ENCODE measurements around the gene CYTH3. TPM values are rescaled to one million over a fixed set of nuclear protein-coding genes. Genes with fewer than 3 reads are reported as not detected.
"Not testable (repeated sequence)": the region's sequence is repeated elsewhere in the genome, so short reads cannot be mapped to it uniquely, and the experiment has no call there.

Gene CYTH3
- total and polyA plus RNA-seq, 9 donors: 14.8 to 29.6 (median 18.9) TPM

- Histone ChIP-seq H3K4me3 (no peak overlapping the region), H3K4me1 (ENCODE audit: insufficient read depth) (no peaks in the 10 kb centered on the region), H3K9me3 (no peaks in the 10 kb centered on the region), H3K36me3 (no peaks in the 10 kb centered on the region), H3K27ac (no peak overlapping the region), H3K27me3 (no peaks in the 10 kb centered on the region)
- no peak for DNase-seq
- intact Hi-C loops (cut with DNase I): no loop called here
- WGBS, 3 donors: 79 to 89% (median 82%) methylated on average over 3 of the region's 3 CpGs
- TF ChIP-seq, protein P1, sequence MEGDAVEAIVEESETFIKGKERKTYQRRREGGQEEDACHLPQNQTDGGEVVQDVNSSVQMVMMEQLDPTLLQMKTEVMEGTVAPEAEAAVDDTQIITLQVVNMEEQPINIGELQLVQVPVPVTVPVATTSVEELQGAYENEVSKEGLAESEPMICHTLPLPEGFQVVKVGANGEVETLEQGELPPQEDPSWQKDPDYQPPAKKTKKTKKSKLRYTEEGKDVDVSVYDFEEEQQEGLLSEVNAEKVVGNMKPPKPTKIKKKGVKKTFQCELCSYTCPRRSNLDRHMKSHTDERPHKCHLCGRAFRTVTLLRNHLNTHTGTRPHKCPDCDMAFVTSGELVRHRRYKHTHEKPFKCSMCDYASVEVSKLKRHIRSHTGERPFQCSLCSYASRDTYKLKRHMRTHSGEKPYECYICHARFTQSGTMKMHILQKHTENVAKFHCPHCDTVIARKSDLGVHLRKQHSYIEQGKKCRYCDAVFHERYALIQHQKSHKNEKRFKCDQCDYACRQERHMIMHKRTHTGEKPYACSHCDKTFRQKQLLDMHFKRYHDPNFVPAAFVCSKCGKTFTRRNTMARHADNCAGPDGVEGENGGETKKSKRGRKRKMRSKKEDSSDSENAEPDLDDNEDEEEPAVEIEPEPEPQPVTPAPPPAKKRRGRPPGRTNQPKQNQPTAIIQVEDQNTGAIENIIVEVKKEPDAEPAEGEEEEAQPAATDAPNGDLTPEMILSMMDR (IDR thresholded peaks at IDR 0.05): no peak
- no peak for TF ChIP-seq POLR2A (IDR thresholded peaks at IDR 0.05)
- no peak for TF ChIP-seq EP300 (IDR thresholded peaks at IDR 0.05)
Measured at GRCh38 chr7:6293202-6293601, 20.8 kb upstream of the CYTH3 start.

- H3K9me3 ChIP-seq; DNase-seq; H3K27ac ChIP-seq; intact Hi-C loops (cut with DNase I); H3K27me3 ChIP-seq; H3K4me3 ChIP-seq; H3K4me1 ChIP-seq (ENCODE audit: insufficient read depth); H3K36me3 ChIP-seq: not testable (repeated sequence)
- WGBS, 3 donors: 89 to 95% (median 93%) methylated on average over 12 of the region's 12 CpGs
Measured at GRCh38 chr7:6291941-6292340, 19.5 kb upstream of the CYTH3 start.

GRCh38 chr7:6291531-6291930 lies 19.1 kb upstream of the CYTH3 start:
- no peak for TF ChIP-seq POLR2A (IDR thresholded peaks at IDR 0.05)
- no peak for TF ChIP-seq EP300 (IDR thresholded peaks at IDR 0.05)
- TF ChIP-seq, protein P1 (IDR thresholded peaks at IDR 0.05): no peak
- Histone ChIP-seq H3K36me3 (no peaks in the 10 kb centered on the region), H3K27me3 (no peaks in the 10 kb centered on the region), H3K9me3 (no peaks in the 10 kb centered on the region), H3K4me1 (ENCODE audit: insufficient read depth) (no peaks in the 10 kb centered on the region), H3K27ac (no peak overlapping the region), H3K4me3 (no peak overlapping the region)
- no peak for DNase-seq
- intact Hi-C loops (cut with DNase I): no loop called here
- WGBS, 3 donors: 96 to 97% (median 97%) methylated on average over 5 of the region's 5 CpGs

GRCh38 chr7:6290319-6290741 lies 17.9 kb upstream of the CYTH3 start:
- no peak overlapping the region for H3K4me3 ChIP-seq
- intact Hi-C loops (cut with DNase I): no loop called here
- no peaks in the 10 kb centered on the region for H3K27me3 ChIP-seq
- no peaks in the 10 kb centered on the region for H3K4me1 ChIP-seq (ENCODE audit: insufficient read depth)
- TF ChIP-seq, protein P1 (IDR thresholded peaks at IDR 0.05): no peak
- no peak for TF ChIP-seq POLR2A (IDR thresholded peaks at IDR 0.05)
- no peak for TF ChIP-seq EP300 (IDR thresholded peaks at IDR 0.05)
- H3K9me3 ChIP-seq: no peaks in the 10 kb centered on the region
- H3K36me3 ChIP-seq: no peaks in the 10 kb centered on the region
- H3K27ac ChIP-seq: no peak overlapping the region
- DNase-seq: no peak
- WGBS, 3 donors: 70 to 80% (median 79%) methylated on average over 9 of the region's 9 CpGs

DNA sequence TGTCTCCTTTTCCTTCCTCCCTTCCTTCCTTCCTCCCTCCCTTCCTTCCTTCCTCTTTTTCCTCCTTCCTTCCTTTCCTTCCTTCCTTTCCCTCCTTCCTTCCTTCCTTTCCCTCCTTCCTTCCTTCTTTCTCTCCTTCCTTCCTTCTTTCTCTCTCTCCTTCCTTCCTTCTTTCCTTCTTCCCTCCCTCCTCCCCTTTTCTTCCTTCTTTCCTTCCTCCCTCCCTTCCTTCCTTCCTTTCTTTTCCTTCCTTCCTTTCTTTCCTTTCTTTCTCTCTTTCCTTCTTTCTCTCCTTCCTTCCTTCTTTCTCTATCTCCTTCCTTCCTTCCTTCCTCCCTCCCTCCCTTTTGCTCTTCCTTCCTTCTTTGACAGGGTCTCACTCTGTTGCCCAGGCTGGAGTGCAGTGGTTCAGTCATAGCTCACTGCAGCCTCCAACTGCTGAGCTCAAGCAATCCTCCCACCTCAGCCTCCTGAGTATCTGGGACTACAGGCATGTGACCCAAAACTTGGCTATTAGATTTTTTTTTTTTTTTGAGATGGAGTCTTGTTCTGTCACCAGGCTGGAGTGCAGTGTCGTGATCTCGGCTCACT lies 15.9 kb upstream of the CYTH3 start:
- Histone ChIP-seq H3K4me1 (ENCODE audit: insufficient read depth) (no peaks in the 10 kb centered on the region), H3K36me3 (no peaks in the 10 kb centered on the region), H3K9me3 (no peaks in the 10 kb centered on the region), H3K4me3 (no peak overlapping the region), H3K27ac (no peak overlapping the region), H3K27me3 (no peaks in the 10 kb centered on the region)
- no peak for DNase-seq
- intact Hi-C loops (cut with DNase I): no loop called here
- 96 to 100% (median 98%) methylated on average over 2 of the region's 2 CpGs for WGBS, 3 donors
- TF ChIP-seq, protein P1 (IDR thresholded peaks at IDR 0.05): no peak
- TF ChIP-seq POLR2A (IDR thresholded peaks at IDR 0.05): no peak
- no peak for TF ChIP-seq EP300 (IDR thresholded peaks at IDR 0.05)

Measured in ovary (tissue), 9 donors.